K562 (cell line): Measurements from ENCODE around the gene KIF15.

Experiments used
- MAFF ChIP-seq: IDR thresholded peaks from 2 replicates; pipeline ENCODE4 v1.6.1; 2012; ENCODE audit warnings: low read length, improper control_type of control experiment
- POLR2A ChIP-seq: fragments of 450-650 bp; conservative IDR thresholded peaks from 2 replicates; pipeline ENCODE4 v1.6.1; 2016

- TF ChIP-seq POLR2A (no peak), MAFF (no peak)
Measured at GRCh38 chr3:44764248-44764647, 2.7 kb downstream of the KIF15 start.
